Activated CD8-positive, alpha-beta T cell treated with anti-CD3 and anti-CD28 coated beads for 36 hours (primary cell): Measurements from ENCODE around the gene PARD3. TPM values are rescaled to one million over a fixed set of nuclear protein-coding genes. Genes with fewer than 3 reads are reported as not detected.

Source experiments
- ATAC-seq: fragments of 200-7000 bp; cut with Tn5 transposase; one replicate; pipeline ENCODE4 v1.10.0; 2021; ENCODE audit warnings: mild to moderate bottlenecking, moderate library complexity
- CTCF ChIA-PET: fragments of 350-600 bp; sonication (Branson Sonifier 250); formaldehyde crosslinking; loops from one replicate; lab custom pipeline; 2021; ENCODE audit warnings: antibody characterized with exemption; lab: Charles Lee
- POLR2A ChIA-PET: fragments of 350-600 bp; sonication (Branson Sonifier 250); formaldehyde crosslinking; loops from one replicate; lab custom pipeline; 2021; ENCODE audit warnings: antibody characterized with exemption; lab: Charles Lee
- DNase-seq: peaks from one replicate; pipeline ENCODE4 v3.0.0-alpha.2; 2020
- H3K27ac Mint-ChIP-seq: one replicate; pipeline ENCODE4 v1.8.0; 2021; ENCODE audit warnings: mild to moderate bottlenecking, mixed read lengths
- H3K27me3 Mint-ChIP-seq: one replicate; pipeline ENCODE4 v1.8.0; 2021; ENCODE audit warnings: mixed read lengths
- H3K36me3 Mint-ChIP-seq: one replicate; pipeline ENCODE4 v1.8.0; 2021; ENCODE audit warnings: low read depth, mixed read lengths
- H3K4me1 Mint-ChIP-seq: one replicate; pipeline ENCODE4 v1.8.0; 2021; ENCODE audit warnings: low read depth, mixed read lengths
- H3K4me3 Mint-ChIP-seq: one replicate; pipeline ENCODE4 v1.8.0; 2021; ENCODE audit warnings: mild to moderate bottlenecking, moderate library complexity, mixed read lengths
- H3K9me3 Mint-ChIP-seq: one replicate; pipeline ENCODE4 v1.8.0; 2021; ENCODE audit warnings: mixed read lengths
- CTCF ChIP-seq: fragments of 200-600 bp; IDR thresholded peaks from one replicate; pipeline ENCODE4 v1.8.0; 2022; ENCODE audit warnings: antibody characterized with exemption, mild to moderate bottlenecking
- intact Hi-C: fragments of 100-400 bp; cut with micrococcal nuclease; formaldehyde crosslinking; loops from one replicate; pipeline ENCODE4 v1.10.0; 2022
- total RNA-seq, 2 experiments: library from RNA; stranded (reverse); gene quantifications; one replicate each; pipeline ENCODE4 v1.2.3, GENCODE V29; 2021

Gene PARD3
- total RNA-seq, 2 experiments from 2014 or later: 1.6 to 2.0 TPM

- no peaks in the 10 kb centered on the region for H3K4me1 Mint-ChIP-seq
- ChIA-PET POLR2A (no interaction called here), CTCF (no interaction called here)
- TF ChIP-seq CTCF: no peak
- intact Hi-C loops: no loop called here
- ATAC-seq (no peak), DNase-seq (no peak)
- H3K36me3 Mint-ChIP-seq: no peaks in the 10 kb centered on the region
- no peaks in the 10 kb centered on the region for H3K9me3 Mint-ChIP-seq
- H3K4me3 Mint-ChIP-seq: no peak overlapping the region
- no peaks in the 10 kb centered on the region for H3K27me3 Mint-ChIP-seq
- no peak overlapping the region for H3K27ac Mint-ChIP-seq
Observed at GRCh38 chr10:34166354-34166753, 648.7 kb downstream of the PARD3 start.

GRCh38 chr10:34164029-34164428, 651.1 kb downstream of the PARD3 start:
- CTCF ChIA-PET: no interaction called here
- intact Hi-C loops: no loop called here
- no peak for TF ChIP-seq CTCF
- H3K4me3 Mint-ChIP-seq: no peak overlapping the region
- ATAC-seq (no peak), DNase-seq (no peak)
- no peaks in the 10 kb centered on the region for H3K9me3 Mint-ChIP-seq
- H3K27ac Mint-ChIP-seq: no peak overlapping the region
- POLR2A ChIA-PET: no interaction called here
- H3K36me3 Mint-ChIP-seq: no peaks in the 10 kb centered on the region
- no peaks in the 10 kb centered on the region for H3K27me3 Mint-ChIP-seq
- no peaks in the 10 kb centered on the region for H3K4me1 Mint-ChIP-seq

- no peak overlapping the region for H3K4me3 Mint-ChIP-seq
- TF ChIP-seq CTCF: no peak
- DNase-seq (no peak), ATAC-seq (no peak)
- H3K4me1 Mint-ChIP-seq: no peaks in the 10 kb centered on the region
- intact Hi-C loops: no loop called here
- H3K36me3 Mint-ChIP-seq: no peaks in the 10 kb centered on the region
- no peaks in the 10 kb centered on the region for H3K9me3 Mint-ChIP-seq
- H3K27ac Mint-ChIP-seq: no peak overlapping the region
- CTCF ChIA-PET: no interaction called here
- POLR2A ChIA-PET: no interaction called here
- H3K27me3 Mint-ChIP-seq: no peaks in the 10 kb centered on the region
Observed at GRCh38 chr10:34163075-34163905, 651.8 kb downstream of the PARD3 start.

- Mint-ChIP-seq H3K36me3 (no peaks in the 10 kb centered on the region), H3K9me3 (no peaks in the 10 kb centered on the region), H3K4me1 (no peaks in the 10 kb centered on the region), H3K4me3 (no peak overlapping the region), H3K27me3 (no peaks in the 10 kb centered on the region), H3K27ac (no peak overlapping the region)
- CTCF ChIA-PET: no interaction called here
- ATAC-seq: no peak
- DNase-seq: no peak
- intact Hi-C loops: no loop called here
- no peak for TF ChIP-seq CTCF
- POLR2A ChIA-PET: no interaction called here
Observed at GRCh38 chr10:34161777-34162370, 653.2 kb downstream of the PARD3 start.

- POLR2A ChIA-PET: no interaction called here
- CTCF ChIA-PET: no interaction called here
- no peaks in the 10 kb centered on the region for H3K4me1 Mint-ChIP-seq
- H3K27ac Mint-ChIP-seq: no peak overlapping the region
- ATAC-seq (no peak), DNase-seq (no peak)
- no peak for TF ChIP-seq CTCF
- H3K9me3 Mint-ChIP-seq: no peaks in the 10 kb centered on the region
- intact Hi-C loops: no loop called here
- no peak overlapping the region for H3K4me3 Mint-ChIP-seq
- no peaks in the 10 kb centered on the region for H3K36me3 Mint-ChIP-seq
- no peaks in the 10 kb centered on the region for H3K27me3 Mint-ChIP-seq
Observed at GRCh38 chr10:34160595-34160994, 654.5 kb downstream of the PARD3 start.
